HT-29 (cell line): ENCODE results near the gene MRPL14. TPM values are rescaled to one million over a fixed set of nuclear protein-coding genes. Genes with fewer than 3 reads are reported as not detected.
A peak's percentile ranks its signal among the peaks of the same experiment; 100 is the strongest.

Experiments used
- DNase-seq: peaks from one replicate; pipeline ENCODE4 v3.0.0-alpha.2; 2015; ENCODE audit warnings: low spot score
- total RNA-seq: library from RNA; depleted of rRNA; stranded (reverse); fragments of >200 nt; shearing (Covaris generic); gene quantifications from 2 replicates; pipeline ENCODE4 v1.2.3, GENCODE V29; 2014; rRNA removed

Gene MRPL14
- total RNA-seq: 158 and 160 TPM in 2 replicates

DNA sequence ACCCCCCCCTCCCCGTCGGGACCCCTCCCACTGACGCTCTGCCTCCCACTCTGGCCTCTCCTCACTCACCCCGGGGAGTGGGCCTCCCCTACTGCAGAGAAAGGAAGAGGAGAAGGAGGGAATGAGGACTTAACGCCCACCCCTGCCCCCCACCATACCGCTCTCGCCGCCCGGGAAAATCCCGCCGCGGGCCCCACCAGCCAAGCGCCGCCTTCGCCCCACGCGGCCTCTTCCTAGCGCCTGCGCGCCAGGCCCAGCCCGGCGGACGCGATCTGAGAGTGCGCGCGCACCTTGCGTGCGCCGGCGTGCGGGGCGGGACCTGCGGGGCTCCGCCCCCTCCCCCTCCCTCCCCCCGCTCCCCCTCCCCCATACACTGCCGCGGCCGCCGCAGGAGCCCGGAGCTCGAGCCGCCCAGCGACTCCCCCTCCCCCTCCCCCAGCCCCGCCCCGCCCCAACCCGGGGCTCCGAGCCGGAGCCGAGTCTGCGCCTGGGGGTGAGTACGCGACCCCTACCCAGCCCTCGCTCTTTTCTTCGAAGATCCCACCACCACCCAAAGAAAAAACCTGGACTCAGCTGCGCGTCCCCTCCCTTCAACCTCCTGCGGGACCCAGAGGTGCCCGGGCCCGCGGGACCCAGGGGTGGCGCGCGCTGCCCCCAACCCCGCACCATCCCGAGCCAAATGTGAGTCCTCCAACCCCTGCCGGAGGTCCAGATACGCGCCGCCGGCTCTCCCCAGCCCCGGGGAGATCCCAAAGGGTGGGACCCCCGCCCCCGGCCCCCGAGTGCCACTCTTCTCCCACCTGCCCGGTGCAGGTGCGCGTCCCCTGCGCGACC lies at the start of gene MRPL14, which contains the start of gene TMEM63B:
TSS of gene MRPL14 (minus strand) at position 267 of the 834 bp plus-strand sequence. CDS start 10,841 bp downstream, outside the sequence.
TSS of gene TMEM63B (plus strand) at position 369 of the 834 bp plus-strand sequence. CDS start 7,031 bp downstream, outside the sequence.
- peak; percentile 86 for DNase-seq

DNA sequence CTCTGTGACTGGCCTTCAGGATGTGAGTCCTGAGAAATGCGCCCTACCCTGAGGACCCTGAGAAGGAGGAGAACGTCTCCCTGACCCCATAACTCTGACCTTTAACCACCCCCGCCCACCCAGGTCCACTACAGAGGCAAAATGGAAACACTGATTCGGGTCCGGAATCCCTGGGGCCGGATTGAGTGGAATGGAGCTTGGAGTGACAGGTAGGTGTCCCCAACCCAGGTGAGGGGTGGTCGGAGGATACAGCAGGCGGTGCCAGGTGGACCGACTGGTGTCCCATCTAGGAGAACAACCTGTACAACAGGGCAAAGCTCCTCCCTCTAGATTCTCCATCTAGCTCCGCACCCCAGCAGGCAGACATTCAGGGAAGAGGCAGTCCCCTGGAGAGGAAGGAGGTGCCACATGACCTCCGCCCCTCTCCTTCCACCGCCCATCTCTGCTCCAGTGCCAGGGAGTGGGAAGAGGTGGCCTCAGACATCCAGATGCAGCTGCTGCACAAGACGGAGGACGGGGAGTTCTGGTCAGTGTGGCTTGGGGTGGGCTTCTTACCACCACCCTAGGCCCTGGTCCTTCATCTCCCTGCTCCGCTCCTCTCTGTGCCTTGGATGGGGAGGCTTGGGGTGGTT lies 49.0 kb upstream of the MRPL14 start:
- DNase-seq: no peak

DNA sequence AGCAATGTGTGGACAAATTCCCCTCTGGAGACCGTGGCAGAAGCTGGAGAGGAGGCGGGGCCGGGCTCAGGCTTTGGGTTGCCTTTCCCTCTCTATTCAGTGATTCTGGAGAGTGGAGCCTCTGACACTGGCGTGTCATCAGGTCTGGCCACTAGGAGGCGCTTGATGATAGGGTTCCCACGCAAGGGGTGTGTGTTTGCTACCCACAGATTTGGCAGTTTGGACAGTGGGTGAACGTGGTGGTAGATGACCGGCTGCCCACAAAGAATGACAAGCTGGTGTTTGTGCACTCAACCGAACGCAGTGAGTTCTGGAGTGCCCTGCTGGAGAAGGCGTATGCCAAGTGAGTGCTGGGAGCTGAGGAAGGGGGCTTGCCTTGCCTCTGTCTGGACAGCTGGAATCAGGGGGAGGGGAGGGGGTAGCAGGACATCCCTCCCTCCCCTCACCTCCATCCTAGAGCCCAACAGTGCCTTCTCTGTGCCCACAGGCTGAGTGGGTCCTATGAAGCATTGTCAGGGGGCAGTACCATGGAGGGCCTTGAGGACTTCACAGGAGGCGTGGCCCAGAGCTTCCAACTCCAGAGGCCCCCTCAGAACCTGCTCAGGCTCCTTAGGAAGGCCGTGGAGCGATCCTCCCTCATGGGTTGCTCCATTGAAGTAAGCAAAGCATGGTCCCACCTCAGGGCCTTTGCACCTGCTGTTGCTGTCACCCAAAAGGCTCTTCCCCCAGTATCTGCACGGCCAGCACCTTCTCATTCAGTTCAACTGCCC lies 45.7 kb upstream of the MRPL14 start:
- peak; percentile 92 for DNase-seq

GRCh38 chr6:44171899-44172546 lies 44.8 kb upstream of the MRPL14 start:
- no peak for DNase-seq

DNA sequence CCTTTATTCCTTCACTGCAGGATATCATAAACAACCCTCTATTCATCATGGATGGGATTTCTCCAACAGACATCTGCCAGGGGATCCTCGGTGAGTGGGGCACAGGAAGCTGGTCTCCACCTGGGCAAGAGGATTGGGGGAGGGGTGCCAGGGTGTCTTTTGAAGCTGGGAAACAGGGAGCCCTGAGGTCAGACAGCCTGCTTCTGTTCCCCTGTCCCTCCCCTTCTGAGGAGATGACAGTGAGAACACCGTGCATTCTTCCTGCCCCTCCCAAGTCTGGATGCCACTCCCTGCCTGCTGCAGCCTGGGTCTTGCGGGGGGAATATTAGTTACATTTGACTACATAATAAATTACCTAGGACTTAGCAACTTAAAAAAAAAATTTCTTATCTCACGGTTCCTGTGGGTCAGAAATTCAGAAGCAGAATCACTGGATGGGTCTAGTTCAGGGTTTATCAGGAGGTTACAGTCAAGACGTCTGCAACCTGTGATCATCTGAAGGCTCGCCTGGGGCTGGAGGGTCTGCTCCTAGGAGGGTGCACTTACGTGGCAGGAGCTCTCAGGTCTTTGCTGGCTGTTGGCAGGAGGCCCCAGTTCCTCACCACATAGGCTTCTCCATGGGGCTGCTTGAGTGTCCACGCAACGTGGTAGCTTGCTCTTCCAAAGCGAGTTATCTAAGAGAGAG lies 42.8 kb upstream of the MRPL14 start:
- DNase-seq: no peak

DNA sequence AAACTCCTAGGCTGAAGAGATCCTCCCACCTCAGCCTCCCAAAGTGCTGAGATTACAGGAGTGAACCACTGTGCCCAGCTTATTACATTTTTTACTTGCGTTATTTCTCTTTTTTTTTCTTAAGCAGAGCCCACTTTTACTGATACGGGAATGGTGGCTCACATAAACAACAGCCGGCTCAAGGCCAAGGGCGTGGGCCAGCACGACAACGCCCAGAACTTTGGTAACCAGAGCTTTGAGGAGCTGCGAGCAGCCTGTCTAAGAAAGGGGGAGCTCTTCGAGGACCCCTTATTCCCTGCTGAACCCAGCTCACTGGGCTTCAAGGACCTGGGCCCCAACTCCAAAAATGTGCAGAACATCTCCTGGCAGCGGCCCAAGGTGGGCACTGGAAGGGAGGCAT lies 41.9 kb upstream of the MRPL14 start:
- no peak for DNase-seq

- DNase-seq: no peak
These were observed 40.3 kb upstream of the MRPL14 start for GRCh38 chr6:44167567-44167966.

DNA sequence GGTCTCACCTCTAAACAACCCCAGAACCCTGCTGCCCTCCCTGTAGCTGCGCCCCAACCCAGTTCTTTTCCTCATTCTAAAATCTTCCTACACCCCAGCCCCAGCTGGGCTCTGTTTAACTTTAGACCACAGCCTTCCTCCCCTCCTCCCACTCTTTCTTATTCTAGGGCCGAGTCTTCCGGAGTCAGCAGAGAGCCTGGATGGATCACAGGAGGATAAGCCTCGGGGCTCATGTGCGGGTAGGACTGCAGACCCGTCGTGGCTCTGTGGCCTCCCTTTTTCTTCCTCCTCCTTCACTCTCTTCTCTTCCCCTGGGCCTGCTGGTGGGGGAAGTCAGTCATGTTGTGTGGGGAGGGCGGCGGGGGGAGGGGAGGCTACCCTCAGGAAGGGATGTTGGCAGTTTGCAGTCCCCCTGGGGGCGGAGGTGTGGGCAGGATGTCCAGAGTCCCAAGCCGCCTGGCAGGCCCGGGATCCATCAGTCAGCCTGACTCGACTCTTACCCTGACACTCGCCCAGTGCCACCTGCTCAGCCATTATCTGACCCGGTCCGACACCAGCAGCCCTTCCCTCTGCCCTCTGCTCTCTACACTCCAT lies 39.4 kb upstream of the MRPL14 start:
- no peak for DNase-seq

- DNase-seq: no peak
These were observed 38.9 kb upstream of the MRPL14 start for GRCh38 chr6:44166116-44166515.

GRCh38 chr6:44162876-44163625 lies 35.8 kb upstream of the MRPL14 start:
- no peak for DNase-seq

GRCh38 chr6:44161997-44162338 lies 34.7 kb upstream of the MRPL14 start:
- DNase-seq: no peak

DNA sequence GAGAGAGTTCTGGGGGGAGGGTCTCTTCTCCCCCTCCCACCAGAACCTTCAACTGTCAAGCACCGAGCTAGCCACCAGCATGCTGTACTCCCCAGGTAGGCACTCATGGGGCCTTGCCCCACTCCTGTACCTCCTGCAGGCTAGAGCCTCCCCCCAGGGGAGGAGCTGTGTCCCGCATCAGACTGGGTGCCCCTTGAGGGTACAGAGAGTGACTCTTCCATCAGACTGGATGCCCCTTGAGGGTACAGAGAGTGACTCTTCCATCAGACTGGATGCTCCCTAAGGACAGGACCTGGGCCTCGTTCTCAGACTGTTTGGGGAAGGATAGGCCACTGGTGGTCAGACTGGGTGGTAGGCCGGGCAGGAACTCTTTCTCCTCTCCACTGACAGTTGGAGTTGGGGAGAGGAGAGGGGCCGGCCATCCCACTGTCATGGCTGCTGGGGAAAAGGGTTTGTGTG lies 31.5 kb upstream of the MRPL14 start, which contains the start of gene CAPN11:
TSS of gene CAPN11 (plus strand) at position 51 of the 459 bp plus-strand sequence. CDS start at position 80, 29 bp downstream.
- DNase-seq: no peak

DNA sequence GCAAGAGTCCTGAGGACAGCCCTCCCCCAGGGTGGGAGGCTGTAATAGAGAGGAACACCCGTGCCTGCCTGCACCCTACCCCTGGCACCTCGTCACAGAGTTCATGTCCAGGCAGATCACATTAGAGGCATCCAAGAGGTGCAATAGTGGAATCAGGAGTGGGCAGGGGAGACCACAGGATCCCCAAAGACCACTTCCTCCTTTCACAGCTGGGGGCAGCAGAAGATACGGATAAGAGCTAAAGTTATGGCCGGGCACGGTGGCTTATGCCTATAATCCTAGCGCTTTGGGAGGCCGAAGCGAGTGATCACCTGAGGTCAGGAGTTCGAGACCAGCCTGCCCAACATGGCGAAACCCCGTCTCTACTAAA lies 29.9 kb upstream of the MRPL14 start:
- no peak for DNase-seq

- no peak for DNase-seq
These were observed 29.4 kb upstream of the MRPL14 start for GRCh38 chr6:44156494-44157151.

DNA sequence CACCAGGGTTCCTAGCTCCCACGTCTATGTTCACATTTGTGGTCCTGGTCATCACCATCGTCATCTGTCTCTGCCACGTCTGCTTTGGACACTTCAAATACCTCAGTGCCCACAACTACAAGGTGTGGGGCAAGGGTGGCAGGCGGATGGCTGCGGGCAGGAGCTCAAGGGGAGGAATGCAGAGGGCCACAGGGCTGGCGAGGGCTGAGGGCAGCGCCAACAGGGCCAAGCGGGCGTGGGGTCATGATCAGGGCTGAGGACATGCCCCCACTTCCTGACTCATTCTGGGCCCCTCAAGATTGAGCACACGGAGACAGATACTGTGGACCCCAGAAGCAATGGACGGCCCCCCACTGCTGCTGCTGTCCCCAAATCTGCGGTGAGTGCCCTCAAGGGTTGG lies 26.8 kb upstream of the MRPL14 start:
- no peak for DNase-seq

- DNase-seq: no peak
These were observed 25.3 kb upstream of the MRPL14 start for GRCh38 chr6:44152533-44152932.

GRCh38 chr6:44152109-44152461 lies 24.8 kb upstream of the MRPL14 start:
- DNase-seq: no peak

GRCh38 chr6:44151348-44152108 lies 24.3 kb upstream of the MRPL14 start:
- peak; percentile 77 for DNase-seq
